Activated CD4-positive, alpha-beta T cell treated with anti-CD3 and anti-CD28 coated beads for 48 hours (primary cell): Measurements from ENCODE around the gene ZNF394.

Experiments
- DNase-seq: peaks from one replicate; pipeline ENCODE4 v3.0.0-alpha.2; 2020

ZNF394 gene

GRCh38 chr7:99447943-99448342 is 52.1 kb downstream of the ZNF394 start:
- no peak for DNase-seq

GRCh38 chr7:99446096-99446495 is 54.0 kb downstream of the ZNF394 start:
- DNase-seq = no peak
